Measurements from ENCODE around the gene LRRK2.
A peak's percentile ranks its signal among the peaks of the same experiment; 100 is the strongest.
"Not testable (repeated sequence)": the region's sequence is repeated elsewhere in the genome, so short reads cannot be mapped to it uniquely, and the experiment has no call there.

The LRRK2 gene

DNA sequence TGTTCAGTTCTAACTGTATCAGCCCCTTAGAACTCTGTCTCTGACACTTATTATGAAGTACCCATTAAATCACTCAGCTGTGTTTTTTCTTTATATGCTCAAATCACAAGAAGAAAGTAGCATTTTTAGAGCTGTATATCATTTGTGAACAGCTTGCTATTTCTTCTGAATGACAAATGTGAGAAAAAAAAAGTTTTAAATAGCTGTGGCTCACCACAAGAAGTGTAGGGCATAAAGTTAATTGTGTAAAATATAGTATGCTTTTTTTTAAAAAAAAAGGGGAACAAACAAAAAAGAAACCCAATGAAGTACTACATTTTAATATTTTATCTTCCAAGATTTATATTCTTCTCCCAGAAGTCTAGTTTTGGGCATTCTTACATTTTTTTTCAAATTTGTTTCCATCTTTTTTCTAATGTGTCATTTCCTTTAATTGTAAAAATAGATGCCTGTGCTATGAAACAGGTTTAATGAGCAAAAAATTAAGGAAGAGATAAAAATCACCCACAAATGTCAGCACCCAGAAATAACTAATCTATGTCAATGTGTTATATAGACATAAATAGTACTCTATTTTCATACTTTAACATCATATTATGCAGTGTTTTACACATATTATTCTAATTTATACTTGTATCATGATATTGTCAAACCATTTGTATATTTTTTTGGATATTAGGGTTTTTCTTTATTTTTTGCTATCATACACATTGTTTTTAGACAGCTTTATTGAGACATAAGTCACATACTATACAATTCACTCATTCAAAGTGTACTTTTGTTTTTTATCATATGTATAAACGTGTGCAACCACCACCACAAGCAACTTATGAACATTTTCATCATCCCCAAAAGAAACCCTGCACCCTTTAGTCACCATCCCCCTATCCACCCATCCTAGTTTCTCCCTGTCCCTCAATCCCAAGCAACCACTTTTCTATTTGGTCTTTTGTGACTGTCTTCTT is 22.4 kb upstream of the LRRK2 start:
- Mint-ChIP-seq H3K27ac (no peak overlapping the region), H3K27me3 (no peaks in the 10 kb centered on the region), H3K36me3 (ENCODE audit: low read depth) (no peaks in the 10 kb centered on the region), H3K4me1 (ENCODE audit: low read depth) (peaks cover 6% of the 10 kb centered on the region), H3K4me3 (no peak overlapping the region), H3K9me3 (no peaks in the 10 kb centered on the region)
- intact Hi-C loops (cut with micrococcal nuclease), result no loop called here

DNA sequence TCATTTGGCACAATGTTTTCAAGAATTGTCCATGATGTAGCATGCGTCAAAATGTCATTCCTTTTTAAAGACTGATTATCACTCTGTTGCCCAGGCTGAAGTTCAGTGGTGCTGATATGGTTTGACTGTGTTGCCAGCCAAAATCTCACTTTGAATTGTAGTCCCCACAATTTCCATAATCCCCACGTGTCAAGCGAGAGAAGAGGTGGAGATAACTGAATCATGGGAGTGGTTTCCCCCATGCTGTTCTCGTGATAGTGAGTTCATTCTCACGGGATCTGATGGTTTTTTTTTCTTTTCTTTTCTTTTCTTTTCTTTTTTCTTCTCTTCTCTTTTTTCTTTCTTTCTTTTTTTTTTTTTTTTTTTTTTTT is 21.8 kb upstream of the LRRK2 start:
- intact Hi-C loops (cut with micrococcal nuclease), result no loop called here
- no peaks in the 10 kb centered on the region for H3K27me3 Mint-ChIP-seq

GRCh38 chr12:40204337-40204736 is 20.5 kb upstream of the LRRK2 start:
- H3K4me3 Mint-ChIP-seq, result no peak overlapping the region
- peaks cover 16% of the 10 kb centered on the region for H3K4me1 Mint-ChIP-seq (ENCODE audit: low read depth)
- H3K27ac Mint-ChIP-seq, result no peak overlapping the region
- H3K27me3 Mint-ChIP-seq, result no peaks in the 10 kb centered on the region
- H3K9me3 Mint-ChIP-seq, result no peaks in the 10 kb centered on the region
- H3K36me3 Mint-ChIP-seq (ENCODE audit: low read depth), result no peaks in the 10 kb centered on the region
- intact Hi-C loops (cut with micrococcal nuclease), result no loop called here

More for the DNA sequence above, 21.8 kb upstream of the LRRK2 start:
- Mint-ChIP-seq H3K9me3 (no peaks in the 10 kb centered on the region), H3K4me1 (ENCODE audit: low read depth) (peaks cover 11% of the 10 kb centered on the region), H3K36me3 (ENCODE audit: low read depth) (no peaks in the 10 kb centered on the region), H3K4me3 (no peak overlapping the region), H3K27ac (no peak overlapping the region)

- H3K4me1 Mint-ChIP-seq (ENCODE audit: low read depth), result peaks cover 27% of the 10 kb centered on the region
- intact Hi-C loops (cut with micrococcal nuclease), result loop anchor here (5.0 kb wide), 1 partner anchor 50 kb away; no protein-coding TSS in a partner anchor
- H3K27me3 Mint-ChIP-seq, result no peaks in the 10 kb centered on the region
- H3K36me3 Mint-ChIP-seq (ENCODE audit: low read depth), result no peaks in the 10 kb centered on the region
- H3K27ac Mint-ChIP-seq, result peak overlapping the region; percentile 37
- H3K9me3 Mint-ChIP-seq, result no peaks in the 10 kb centered on the region
- no peak overlapping the region for H3K4me3 Mint-ChIP-seq
Measured at GRCh38 chr12:40207551-40207950, 17.2 kb upstream of the LRRK2 start.

- Mint-ChIP-seq H3K4me1 (ENCODE audit: low read depth) (peaks cover 21% of the 10 kb centered on the region), H3K4me3 (peak overlapping the region; percentile 23), H3K36me3 (ENCODE audit: low read depth) (no peaks in the 10 kb centered on the region), H3K27ac (peak overlapping the region; percentile 66), H3K9me3 (no peaks in the 10 kb centered on the region), H3K27me3 (no peaks in the 10 kb centered on the region)
- intact Hi-C loops (cut with micrococcal nuclease), result loop anchor here (2.0 to 5.0 kb wide), 2 partner anchors 16 to 52 kb away; partner anchors contain the start of gene LRRK2
Measured at GRCh38 chr12:40208707-40209446, 15.9 kb upstream of the LRRK2 start.

DNA sequence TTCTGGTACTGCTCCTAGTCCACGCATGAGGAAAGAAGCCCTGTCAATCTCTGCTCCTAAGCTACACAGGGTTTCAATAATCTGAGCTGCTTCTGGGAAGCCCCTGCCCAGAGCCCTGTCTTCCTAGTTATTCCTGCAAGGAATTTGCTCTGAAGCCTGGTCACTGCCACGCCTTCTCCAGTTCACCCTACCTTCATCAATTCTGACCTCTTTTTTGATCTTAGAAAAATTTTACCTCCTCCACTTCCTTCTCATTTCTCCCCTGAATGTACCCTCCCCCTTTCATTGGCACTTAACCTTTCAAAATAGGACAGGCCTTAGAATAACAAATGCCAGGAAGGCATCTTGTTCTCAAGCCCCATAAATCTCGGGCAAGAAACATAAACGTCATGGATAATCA is 14.9 kb upstream of the LRRK2 start:
- Mint-ChIP-seq H3K4me3 (no peak overlapping the region), H3K4me1 (ENCODE audit: low read depth) (peaks cover 22% of the 10 kb centered on the region), H3K27ac (peak overlapping the region; percentile 66), H3K9me3 (peaks cover 3% of the 10 kb centered on the region), H3K36me3 (ENCODE audit: low read depth) (no peaks in the 10 kb centered on the region), H3K27me3 (no peaks in the 10 kb centered on the region)
- intact Hi-C loops (cut with micrococcal nuclease), result loop anchor here (2.0 to 5.0 kb wide), 2 partner anchors 15 to 53 kb away; partner anchors contain the start of gene LRRK2

- H3K27me3 Mint-ChIP-seq; H3K4me3 Mint-ChIP-seq; H3K36me3 Mint-ChIP-seq (ENCODE audit: low read depth); H3K9me3 Mint-ChIP-seq; H3K27ac Mint-ChIP-seq; intact Hi-C loops (cut with micrococcal nuclease): not testable (repeated sequence)
- peaks cover 35% of the 10 kb centered on the region for H3K4me1 Mint-ChIP-seq (ENCODE audit: low read depth)
Measured at GRCh38 chr12:40211186-40211585, 13.6 kb upstream of the LRRK2 start.

- Mint-ChIP-seq H3K4me1 (ENCODE audit: low read depth) (peaks cover 44% of the 10 kb centered on the region), H3K27ac (no peak overlapping the region), H3K36me3 (ENCODE audit: low read depth) (no peaks in the 10 kb centered on the region), H3K27me3 (peaks cover 1% of the 10 kb centered on the region), H3K9me3 (peaks cover 9% of the 10 kb centered on the region), H3K4me3 (no peak overlapping the region)
- intact Hi-C loops (cut with micrococcal nuclease), result no loop called here
Measured at GRCh38 chr12:40212566-40212965, 12.2 kb upstream of the LRRK2 start.

DNA sequence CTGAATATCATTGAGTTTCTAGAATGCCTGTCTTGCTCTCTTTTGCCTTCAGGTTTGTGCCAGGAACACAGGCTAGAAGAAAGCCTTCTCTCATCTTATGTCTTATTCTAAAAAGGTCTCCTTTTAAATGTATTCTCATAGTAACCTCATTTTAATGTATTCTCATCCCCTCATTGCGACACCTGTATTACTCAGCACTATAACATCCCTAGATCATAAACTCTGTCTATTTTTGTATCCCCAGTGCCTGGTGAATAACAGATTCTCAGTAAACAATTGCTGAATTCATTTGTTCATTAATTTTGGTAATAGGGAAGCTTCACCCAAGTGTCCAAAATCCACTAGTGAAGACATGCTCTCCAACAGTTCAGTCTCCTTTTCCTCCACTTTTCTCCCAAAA is 8.8 kb upstream of the LRRK2 start:
- Mint-ChIP-seq H3K4me3 (no peak overlapping the region), H3K27me3 (peaks cover 1% of the 10 kb centered on the region), H3K4me1 (ENCODE audit: low read depth) (peaks cover 25% of the 10 kb centered on the region), H3K36me3 (ENCODE audit: low read depth) (no peaks in the 10 kb centered on the region), H3K9me3 (peaks cover 9% of the 10 kb centered on the region), H3K27ac (no peak overlapping the region)
- intact Hi-C loops (cut with micrococcal nuclease), result no loop called here

- Mint-ChIP-seq H3K9me3 (peaks cover 9% of the 10 kb centered on the region), H3K27ac (peak overlapping the region; percentile 18), H3K4me1 (ENCODE audit: low read depth) (peaks cover 25% of the 10 kb centered on the region), H3K27me3 (peaks cover 1% of the 10 kb centered on the region), H3K4me3 (no peak overlapping the region), H3K36me3 (ENCODE audit: low read depth) (no peaks in the 10 kb centered on the region)
- intact Hi-C loops (cut with micrococcal nuclease), result no loop called here
Measured at GRCh38 chr12:40216516-40217288, 8.1 kb upstream of the LRRK2 start.

- no peak overlapping the region for H3K27ac Mint-ChIP-seq
- intact Hi-C loops (cut with micrococcal nuclease), result no loop called here
- H3K36me3 Mint-ChIP-seq (ENCODE audit: low read depth), result no peaks in the 10 kb centered on the region
- H3K4me3 Mint-ChIP-seq, result no peak overlapping the region
- peaks cover 7% of the 10 kb centered on the region for H3K9me3 Mint-ChIP-seq
- H3K4me1 Mint-ChIP-seq (ENCODE audit: low read depth), result peaks cover 42% of the 10 kb centered on the region
- H3K27me3 Mint-ChIP-seq, result peaks cover 1% of the 10 kb centered on the region
Measured at GRCh38 chr12:40219760-40220159, 5.0 kb upstream of the LRRK2 start.

- no peaks in the 10 kb centered on the region for H3K27me3 Mint-ChIP-seq
- no peak overlapping the region for H3K27ac Mint-ChIP-seq
Measured at GRCh38 chr12:40222247-40222646, 2.5 kb upstream of the LRRK2 start.

GRCh38 chr12:40223646-40224045 is 1.2 kb upstream of the LRRK2 start:
- Mint-ChIP-seq H3K9me3 (no peaks in the 10 kb centered on the region), H3K4me3 (peak overlapping the region; percentile 81), H3K36me3 (ENCODE audit: low read depth) (no peaks in the 10 kb centered on the region), H3K27ac (peak overlapping the region; percentile 87), H3K27me3 (no peaks in the 10 kb centered on the region), H3K4me1 (ENCODE audit: low read depth) (peaks cover 53% of the 10 kb centered on the region)
- intact Hi-C loops (cut with micrococcal nuclease), result loop anchor here (2.0 kb wide), 2 partner anchors 15 to 65 kb away; no protein-coding TSS in a partner anchor

More at GRCh38 chr12:40222247-40222646, 2.5 kb upstream of the LRRK2 start:
- intact Hi-C loops (cut with micrococcal nuclease), result no loop called here
- peaks cover 41% of the 10 kb centered on the region for H3K4me1 Mint-ChIP-seq (ENCODE audit: low read depth)
- H3K9me3 Mint-ChIP-seq, result no peaks in the 10 kb centered on the region
- no peaks in the 10 kb centered on the region for H3K36me3 Mint-ChIP-seq (ENCODE audit: low read depth)
- no peak overlapping the region for H3K4me3 Mint-ChIP-seq

Data from dendritic cell treated with granulocyte-macrophage colony-stimulating factor and Interleukin-4, amounts not matched to agents 40 ng/mL and 50 ng/mL, for 4 days (primary cell).